Activated T-helper 17 cell treated with anti-CD3 and anti-CD28 coated beads, Interleukin-2, amount 50 U/mL, for 72 hours (primary cell): Measurements from ENCODE around the gene LGALS9. TPM values are rescaled to one million over a fixed set of nuclear protein-coding genes. Genes with fewer than 3 reads are reported as not detected.
"Not testable (repeated sequence)": the region's sequence is repeated elsewhere in the genome, so short reads cannot be mapped to it uniquely, and the experiment has no call there.

ENCODE experiments used
- ATAC-seq: fragments of 150-1000 bp; cut with Tn5 transposase; replicated peaks from 2 replicates; pipeline ENCODE4 v1.10.0; 2021; ENCODE audit warnings: mild to moderate bottlenecking, moderate library complexity
- H3K27ac Mint-ChIP-seq: one replicate; pipeline ENCODE4 v1.8.0; 2022; ENCODE audit warnings: mixed read lengths
- H3K27me3 Mint-ChIP-seq: one replicate; pipeline ENCODE4 v1.8.0; 2022; ENCODE audit warnings: mixed read lengths
- H3K36me3 Mint-ChIP-seq: one replicate; pipeline ENCODE4 v1.8.0; 2022; ENCODE audit warnings: low read depth, mild to moderate bottlenecking, mixed read lengths
- H3K4me1 Mint-ChIP-seq: one replicate; pipeline ENCODE4 v1.8.0; 2022; ENCODE audit warnings: mixed read lengths
- H3K4me3 Mint-ChIP-seq: one replicate; pipeline ENCODE4 v1.8.0; 2022; ENCODE audit warnings: mild to moderate bottlenecking, mixed read lengths
- H3K9me3 Mint-ChIP-seq: one replicate; pipeline ENCODE4 v1.8.0; 2022; ENCODE audit warnings: mixed read lengths
- total RNA-seq, 2 donors: library from RNA; stranded (reverse); gene quantifications; one replicate each; pipeline ENCODE4 v1.2.3, GENCODE V29; 2022

Gene LGALS9
- total RNA-seq, 2 donors from 2014 or later: 29.7 to 36.8 TPM

- H3K27ac Mint-ChIP-seq: no peak overlapping the region
- H3K27me3 Mint-ChIP-seq: no peaks in the 10 kb centered on the region
- H3K4me3 Mint-ChIP-seq: no peak overlapping the region
- no peak for ATAC-seq
- H3K36me3 Mint-ChIP-seq: no peaks in the 10 kb centered on the region
- no peaks in the 10 kb centered on the region for H3K9me3 Mint-ChIP-seq
- H3K4me1 Mint-ChIP-seq: no peaks in the 10 kb centered on the region
Observed at GRCh38 chr17:27664606-27664965, 33.6 kb downstream of the LGALS9 start.

DNA sequence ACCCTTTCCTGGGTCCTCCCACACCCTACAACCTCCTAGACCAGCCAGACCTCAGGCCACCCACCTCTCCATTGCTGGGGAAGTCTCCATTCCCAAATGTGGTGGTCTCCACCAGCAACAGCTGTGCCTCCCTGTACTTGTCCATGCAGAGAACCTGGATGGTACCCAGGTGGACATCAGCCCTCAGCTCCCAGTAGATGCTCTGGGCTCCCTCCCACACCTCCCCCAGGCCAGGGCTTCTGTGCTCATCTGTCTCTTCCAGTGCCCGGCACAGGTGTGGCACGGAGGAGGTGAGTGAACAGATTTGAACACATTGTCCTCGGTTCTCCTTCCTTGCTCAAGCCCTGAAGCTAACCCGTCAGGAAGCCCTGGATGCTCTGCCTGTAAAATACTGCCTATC, 34.6 kb downstream of the LGALS9 start:
- H3K36me3 Mint-ChIP-seq: no peaks in the 10 kb centered on the region
- H3K27ac Mint-ChIP-seq: no peak overlapping the region
- no peaks in the 10 kb centered on the region for H3K27me3 Mint-ChIP-seq
- no peaks in the 10 kb centered on the region for H3K9me3 Mint-ChIP-seq
- no peaks in the 10 kb centered on the region for H3K4me1 Mint-ChIP-seq
- no peak for ATAC-seq
- H3K4me3 Mint-ChIP-seq: no peak overlapping the region

GRCh38 chr17:27666270-27666669, 35.3 kb downstream of the LGALS9 start:
- not testable (repeated sequence) for H3K4me3 Mint-ChIP-seq, H3K4me1 Mint-ChIP-seq, H3K27ac Mint-ChIP-seq, H3K27me3 Mint-ChIP-seq, ATAC-seq, H3K36me3 Mint-ChIP-seq, H3K9me3 Mint-ChIP-seq

DNA sequence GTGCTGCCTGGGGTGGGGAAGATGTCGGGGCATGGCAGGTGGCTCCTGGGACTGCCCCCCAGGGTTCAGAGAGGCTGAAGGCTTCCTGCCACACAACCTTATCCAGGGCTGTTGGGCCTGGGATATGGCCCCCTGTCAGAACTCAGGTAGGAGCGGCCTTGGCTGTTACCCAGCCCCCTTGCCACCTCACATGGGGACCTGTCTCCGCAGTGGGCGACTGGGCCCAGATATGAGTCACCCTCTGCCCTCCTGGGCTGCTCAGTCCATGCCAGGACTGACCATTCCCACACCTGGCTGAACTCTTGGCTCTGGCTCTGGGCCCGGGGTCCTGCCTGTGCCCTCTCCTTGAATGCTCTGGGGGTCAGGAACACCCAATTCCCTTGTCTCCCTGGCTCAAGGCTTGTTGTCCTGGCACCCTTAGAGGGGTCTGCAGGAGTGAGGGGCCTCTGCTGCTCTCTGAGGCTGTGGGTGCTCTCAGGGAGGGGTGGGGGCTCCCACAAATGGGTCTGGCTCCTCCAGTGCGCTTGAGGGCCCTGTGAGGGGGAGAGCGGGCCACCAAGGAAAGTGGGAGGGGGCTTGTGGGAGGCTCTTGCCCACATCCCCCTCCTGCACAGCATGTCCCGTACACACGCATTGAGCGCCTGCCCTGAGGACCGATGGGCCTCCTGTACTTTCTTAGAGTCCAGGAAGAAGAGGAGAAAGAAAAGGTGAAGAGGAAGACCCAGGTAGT, 36.0 kb downstream of the LGALS9 start:
- Mint-ChIP-seq H3K27ac (no peak overlapping the region), H3K27me3 (no peaks in the 10 kb centered on the region), H3K4me3 (no peak overlapping the region), H3K4me1 (no peaks in the 10 kb centered on the region), H3K9me3 (no peaks in the 10 kb centered on the region), H3K36me3 (no peaks in the 10 kb centered on the region)
- ATAC-seq: no peak

DNA sequence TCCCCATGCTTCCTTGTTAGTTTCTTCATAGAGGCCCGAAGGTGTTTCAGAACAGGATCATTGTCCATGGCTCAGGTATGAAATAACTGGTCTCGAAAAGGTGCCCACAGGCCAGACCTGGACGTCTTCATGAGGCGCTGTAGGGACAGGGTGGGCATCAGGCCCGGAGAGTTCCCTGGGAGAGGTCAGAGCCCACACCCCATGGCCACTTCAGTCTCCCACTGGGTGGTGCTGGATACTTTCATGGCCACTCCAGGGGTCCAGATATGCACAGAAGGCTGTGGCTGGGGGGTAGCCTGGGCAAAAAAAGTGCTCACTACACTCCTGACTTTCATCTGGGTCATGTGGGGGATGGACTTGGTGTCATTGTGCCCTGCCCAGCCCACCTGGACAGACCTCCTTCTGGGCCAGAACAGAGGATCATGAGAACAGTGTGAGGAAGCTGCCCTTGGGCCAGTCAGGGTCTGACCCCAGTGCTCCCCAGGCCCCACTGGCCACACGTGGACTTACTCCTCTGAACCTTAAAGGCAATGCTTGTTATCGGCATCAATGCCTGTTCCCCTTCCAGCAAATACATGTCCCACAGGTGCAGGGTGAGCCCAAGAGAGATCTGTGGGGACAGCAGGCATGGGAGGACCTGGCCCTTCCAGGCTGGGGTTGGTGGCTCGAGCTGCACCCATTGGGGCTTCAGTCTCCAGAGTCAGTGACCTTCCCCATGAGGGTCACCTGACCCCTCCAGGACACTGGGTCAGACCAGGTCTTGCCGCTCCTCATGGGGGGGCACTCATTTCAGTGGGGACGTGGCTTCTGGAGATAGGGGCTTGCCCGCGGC, 36.9 kb downstream of the LGALS9 start:
- ATAC-seq: no peak
- Mint-ChIP-seq H3K4me3 (no peak overlapping the region), H3K4me1 (no peaks in the 10 kb centered on the region)

GRCh38 chr17:27668488-27668823, 37.5 kb downstream of the LGALS9 start:
- Mint-ChIP-seq H3K36me3 (no peaks in the 10 kb centered on the region), H3K27me3 (no peaks in the 10 kb centered on the region), H3K4me1 (no peaks in the 10 kb centered on the region), H3K9me3 (no peaks in the 10 kb centered on the region), H3K27ac (no peak overlapping the region), H3K4me3 (no peak overlapping the region)
- ATAC-seq: no peak

More for the DNA sequence above, 36.9 kb downstream of the LGALS9 start:
- H3K36me3 Mint-ChIP-seq: no peaks in the 10 kb centered on the region
- no peaks in the 10 kb centered on the region for H3K27me3 Mint-ChIP-seq
- no peaks in the 10 kb centered on the region for H3K9me3 Mint-ChIP-seq
- H3K27ac Mint-ChIP-seq: no peak overlapping the region

DNA sequence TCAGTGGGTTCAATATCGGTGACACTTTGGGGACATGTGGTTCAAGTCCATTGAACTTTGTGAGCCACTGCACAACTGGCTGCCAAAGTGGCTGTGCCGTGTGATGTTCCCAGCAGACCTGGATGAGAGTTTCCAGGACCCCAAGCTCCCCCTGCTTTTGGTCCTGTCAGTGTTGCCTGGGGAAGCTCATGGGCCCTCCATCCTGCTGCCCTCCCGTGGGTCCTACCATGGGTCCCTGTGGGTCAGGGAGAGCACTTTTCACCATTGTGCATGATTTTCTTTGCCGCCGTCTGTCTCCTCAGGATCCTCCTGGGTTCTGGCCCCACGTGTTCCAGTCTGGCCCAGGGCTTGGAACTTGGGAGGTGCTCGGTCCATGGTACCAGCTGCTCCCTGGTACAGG, 38.1 kb downstream of the LGALS9 start:
- H3K36me3 Mint-ChIP-seq: no peaks in the 10 kb centered on the region
- no peaks in the 10 kb centered on the region for H3K4me1 Mint-ChIP-seq
- no peak overlapping the region for H3K27ac Mint-ChIP-seq
- H3K9me3 Mint-ChIP-seq: no peaks in the 10 kb centered on the region
- H3K27me3 Mint-ChIP-seq: no peaks in the 10 kb centered on the region
- no peak for ATAC-seq
- no peak overlapping the region for H3K4me3 Mint-ChIP-seq

DNA sequence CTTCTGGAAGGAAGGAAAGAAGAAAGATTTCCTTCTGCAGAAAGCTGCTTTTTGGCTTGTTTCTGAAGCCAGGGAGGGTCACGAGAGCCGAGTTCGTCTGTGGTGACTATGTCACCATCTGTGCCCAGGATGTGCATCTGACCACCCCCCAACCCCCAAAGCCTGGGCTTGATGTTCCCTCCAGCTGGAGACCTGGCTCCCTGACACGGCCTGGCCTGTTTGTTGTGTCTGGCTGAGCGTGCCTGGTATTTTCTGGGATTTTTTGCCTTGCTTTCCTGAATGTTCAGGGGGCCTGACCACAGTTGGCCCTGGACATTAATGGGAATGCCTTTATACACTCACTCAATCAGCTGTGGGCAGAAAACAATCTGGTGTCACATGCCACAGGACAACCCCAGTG, 38.9 kb downstream of the LGALS9 start:
- Mint-ChIP-seq H3K9me3 (no peaks in the 10 kb centered on the region), H3K36me3 (no peaks in the 10 kb centered on the region), H3K4me1 (no peaks in the 10 kb centered on the region), H3K4me3 (no peak overlapping the region), H3K27me3 (no peaks in the 10 kb centered on the region), H3K27ac (no peak overlapping the region)
- ATAC-seq: no peak

GRCh38 chr17:27670791-27671590, 40.0 kb downstream of the LGALS9 start:
- Mint-ChIP-seq H3K36me3 (no peaks in the 10 kb centered on the region), H3K27me3 (no peaks in the 10 kb centered on the region), H3K9me3 (no peaks in the 10 kb centered on the region), H3K4me1 (no peaks in the 10 kb centered on the region), H3K27ac (no peak overlapping the region), H3K4me3 (no peak overlapping the region)
- no peak for ATAC-seq

DNA sequence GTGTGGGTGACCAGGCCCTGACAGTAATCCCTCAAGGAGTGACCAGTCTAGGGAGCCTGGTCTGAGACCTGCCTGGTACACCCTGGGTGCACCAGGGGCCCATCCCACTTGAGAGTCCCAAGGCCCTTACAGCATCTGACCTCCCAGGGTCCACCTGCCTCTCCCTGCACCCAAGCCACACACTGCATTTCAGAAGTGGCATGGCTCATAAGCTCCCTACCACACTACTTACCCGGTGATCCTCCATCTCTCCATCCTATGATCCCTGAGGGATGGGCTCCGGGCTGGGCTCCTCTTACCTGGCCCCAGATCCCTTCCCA, 40.6 kb downstream of the LGALS9 start:
- Mint-ChIP-seq H3K27ac (no peak overlapping the region), H3K4me3 (no peak overlapping the region), H3K27me3 (no peaks in the 10 kb centered on the region), H3K9me3 (no peaks in the 10 kb centered on the region), H3K4me1 (no peaks in the 10 kb centered on the region), H3K36me3 (no peaks in the 10 kb centered on the region)
- no peak for ATAC-seq

GRCh38 chr17:27671977-27672480, 41.0 kb downstream of the LGALS9 start:
- H3K36me3 Mint-ChIP-seq, H3K27me3 Mint-ChIP-seq, H3K27ac Mint-ChIP-seq, ATAC-seq, H3K4me1 Mint-ChIP-seq, H3K9me3 Mint-ChIP-seq, H3K4me3 Mint-ChIP-seq: not testable (repeated sequence)

DNA sequence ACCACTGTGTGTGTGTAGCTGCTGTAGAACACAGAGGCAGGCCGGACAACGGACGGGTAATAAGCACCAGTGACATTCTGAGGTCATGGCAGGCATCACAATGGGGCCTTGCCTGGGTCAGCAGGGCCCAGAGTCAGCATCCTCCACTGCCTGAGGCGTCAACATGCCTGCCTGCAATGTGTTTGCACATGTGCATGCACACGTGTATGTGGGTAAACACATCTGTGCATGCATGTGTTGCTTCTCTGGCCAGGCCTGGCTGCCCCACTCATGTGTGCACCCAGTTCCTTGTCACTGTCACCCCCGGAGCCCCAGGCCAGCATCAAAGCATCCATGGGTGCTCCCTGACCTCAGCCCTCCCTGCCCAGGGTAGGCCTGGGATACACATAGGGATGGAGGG, 43.3 kb downstream of the LGALS9 start:
- no peak for ATAC-seq
- Mint-ChIP-seq H3K36me3 (no peaks in the 10 kb centered on the region), H3K27ac (no peak overlapping the region), H3K9me3 (no peaks in the 10 kb centered on the region), H3K27me3 (peaks cover 10% of the 10 kb centered on the region), H3K4me1 (no peaks in the 10 kb centered on the region), H3K4me3 (no peak overlapping the region)

DNA sequence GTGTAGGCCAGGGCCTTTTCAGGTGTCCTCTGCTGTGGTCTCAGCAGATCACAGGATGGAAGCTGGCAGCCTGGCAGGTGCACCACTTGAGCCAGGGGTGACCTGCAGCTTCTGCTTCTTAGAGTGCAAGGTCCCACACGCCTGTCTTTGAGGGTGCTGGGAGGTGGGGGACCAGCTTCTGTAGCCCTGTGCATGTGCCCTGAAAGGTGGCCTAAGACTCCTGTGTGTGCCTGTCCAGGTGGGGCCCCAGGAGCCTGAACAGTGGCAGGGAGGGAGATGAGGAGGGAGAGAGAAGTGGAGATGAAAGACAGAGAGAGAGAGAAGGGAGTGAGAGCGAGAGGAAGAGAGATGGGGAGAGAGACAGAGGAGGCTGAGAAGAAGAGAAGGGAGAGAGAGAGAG, 46.2 kb downstream of the LGALS9 start:
- H3K27me3 Mint-ChIP-seq: peaks cover 13% of the 10 kb centered on the region

GRCh38 chr17:27686322-27686721, 55.3 kb downstream of the LGALS9 start:
- not testable (repeated sequence) for H3K27ac Mint-ChIP-seq, H3K4me1 Mint-ChIP-seq, H3K36me3 Mint-ChIP-seq, H3K4me3 Mint-ChIP-seq, ATAC-seq
- H3K27me3 Mint-ChIP-seq: peaks cover 25% of the 10 kb centered on the region
- H3K9me3 Mint-ChIP-seq: peaks cover 16% of the 10 kb centered on the region

More for the DNA sequence above, 46.2 kb downstream of the LGALS9 start:
- Mint-ChIP-seq H3K36me3 (no peaks in the 10 kb centered on the region), H3K9me3 (no peaks in the 10 kb centered on the region), H3K27ac (no peak overlapping the region), H3K4me3 (no peak overlapping the region), H3K4me1 (no peaks in the 10 kb centered on the region)
- no peak for ATAC-seq

DNA sequence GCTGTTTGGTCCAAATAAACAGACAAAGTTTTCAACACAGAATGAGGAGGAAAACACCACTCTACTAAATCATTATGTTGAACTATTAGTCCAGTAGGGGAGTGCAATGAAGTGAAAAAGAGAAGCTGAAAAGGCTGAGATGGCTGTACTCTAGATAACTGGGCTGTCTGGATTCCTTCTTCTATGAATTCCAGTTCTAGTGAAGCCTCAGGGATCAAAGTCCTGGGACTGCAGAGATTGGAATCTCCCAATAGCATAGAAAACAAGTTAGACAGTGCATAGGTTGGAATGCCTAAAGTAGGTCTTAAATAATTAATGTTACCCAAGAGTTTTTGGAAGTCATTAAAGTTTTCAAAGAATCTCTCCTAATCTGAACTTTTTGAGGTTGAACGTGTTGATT, 59.9 kb downstream of the LGALS9 start:
- Mint-ChIP-seq H3K9me3 (peaks cover 21% of the 10 kb centered on the region), H3K4me3 (no peak overlapping the region), H3K27ac (no peak overlapping the region), H3K27me3 (peaks cover 13% of the 10 kb centered on the region), H3K36me3 (no peaks in the 10 kb centered on the region), H3K4me1 (no peaks in the 10 kb centered on the region)
- ATAC-seq: no peak
